IMR-90 (cell line): Measurements from ENCODE around the gene SH3BP4. TPM values are rescaled to one million over a fixed set of nuclear protein-coding genes. Genes with fewer than 3 reads are reported as not detected.

ENCODE experiments used
- ATAC-seq: fragments of 200-7000 bp; cut with Tn5 transposase; 2 replicates; pipeline ENCODE4 v1.9.1; 2020; ENCODE audit warnings: low read depth, mild to moderate bottlenecking, moderate library complexity
- BruUV-seq: library from RNA; stranded (reverse); fragments of 400-500 nt; replicated peaks from 2 replicates; lab custom pipeline; 2021; lab: Mats Ljungman, UMichigan
- CTCF ChIA-PET: fragments of 300-600 bp; formaldehyde crosslinking; extraction: SDS; loops from one replicate; lab custom pipeline; 2021; ENCODE audit warnings: antibody characterized with exemption; lab: Yijun Ruan, JAX
- POLR2A ChIA-PET: fragments of 300-600 bp; sonication (Branson Sonifier 250); formaldehyde crosslinking; loops from one replicate; lab custom pipeline; 2022; ENCODE audit warnings: antibody characterized with exemption; ENCODE audit not compliant: unreplicated experiment; lab: Charles Lee
- DNase-seq: peaks from one replicate; pipeline ENCODE4 v3.0.0; 2013
- H2AFZ ChIP-seq: replicated peaks from 2 replicates; pipeline ENCODE3; 2013; ENCODE audit warnings: low read length, mild to moderate bottlenecking; ENCODE audit not compliant: poor library complexity
- H2AK5ac ChIP-seq: 2 replicates; pipeline ENCODE4 v1.6.1; 2013; ENCODE audit warnings: low read depth, low read length, inconsistent platforms
- H2AK9ac ChIP-seq: replicated peaks from 2 replicates; pipeline ENCODE3; 2013; ENCODE audit warnings: mild to moderate bottlenecking, low read depth, low read length, moderate library complexity; ENCODE audit not compliant: poor library complexity
- H2BK120ac ChIP-seq: 2 replicates; pipeline ENCODE4 v1.6.1; 2013; ENCODE audit warnings: low read depth, low read length, inconsistent platforms
- H2BK15ac ChIP-seq: 3 replicates; pipeline ENCODE4 v1.6.1; 2013; ENCODE audit warnings: low read depth, low read length, inconsistent platforms
- H2BK20ac ChIP-seq: 2 replicates; pipeline ENCODE4 v1.6.1; 2013; ENCODE audit warnings: low read depth, mild to moderate bottlenecking, inconsistent platforms, low read length, moderate library complexity
- H2BK5ac ChIP-seq: 2 replicates; pipeline ENCODE4 v1.6.1; 2013; ENCODE audit warnings: mild to moderate bottlenecking, low read depth, low read length, inconsistent platforms; ENCODE audit not compliant: poor library complexity, severe bottlenecking
- H3K14ac ChIP-seq: replicated peaks from 2 replicates; pipeline ENCODE4 v1.6.1; 2013; ENCODE audit warnings: low read depth, low read length, inconsistent platforms
- H3K18ac ChIP-seq: 2 replicates; pipeline ENCODE4 v1.6.1; 2013; ENCODE audit warnings: low read depth, low read length, control low read depth
- H3K23ac ChIP-seq: 2 replicates; pipeline ENCODE4 v1.6.1; 2013; ENCODE audit warnings: low read depth, low read length, inconsistent platforms
- H3K27ac ChIP-seq: 2 replicates; pipeline ENCODE4 v1.5.1; 2013; ENCODE audit warnings: mild to moderate bottlenecking, control low read depth, low read length; ENCODE audit not compliant: insufficient read depth
- H3K27me3 ChIP-seq: 2 replicates; pipeline ENCODE4 v1.6.1; 2013; ENCODE audit warnings: low read length; ENCODE audit not compliant: control insufficient read depth, insufficient read depth
- H3K36me3 ChIP-seq: 2 replicates; pipeline ENCODE4 v1.6.1; 2013; ENCODE audit warnings: low read length, mixed read lengths; ENCODE audit not compliant: control insufficient read depth, insufficient read depth
- H3K4ac ChIP-seq: 2 replicates; pipeline ENCODE4 v1.6.1; 2013; ENCODE audit warnings: low read depth, low read length, inconsistent platforms
- H3K4me1 ChIP-seq: 2 replicates; pipeline ENCODE4 v1.6.1; 2013; ENCODE audit warnings: low read length, mixed read lengths; ENCODE audit not compliant: control insufficient read depth, insufficient read depth
- H3K4me2 ChIP-seq: 2 replicates; pipeline ENCODE4 v1.6.1; 2013; ENCODE audit warnings: low read depth, mild to moderate bottlenecking, control low read depth, low read length, moderate library complexity
- H3K4me3 ChIP-seq: 2 replicates; pipeline ENCODE4 v1.5.1; 2013; ENCODE audit warnings: low read depth, mild to moderate bottlenecking, control low read depth, low read length, moderate library complexity; ENCODE audit not compliant: insufficient read depth
- H3K56ac ChIP-seq: 2 replicates; pipeline ENCODE4 v1.6.1; 2013; ENCODE audit warnings: low read length, inconsistent platforms; ENCODE audit not compliant: insufficient read depth; ENCODE audit errors: extremely low read depth
- H3K79me1 ChIP-seq, 2 experiments: 2 replicates each; pipeline ENCODE4 v1.6.1; 2013; ENCODE audit warnings: low read length in 2 of 2, inconsistent platforms in 1 of 2, low read depth in 1 of 2
- H3K9ac ChIP-seq: 2 replicates; pipeline ENCODE4 v1.6.1; 2013; ENCODE audit warnings: low read depth, low read length, control low read depth
- H3K9me1 ChIP-seq: 2 replicates; pipeline ENCODE4 v1.6.1; 2013; ENCODE audit warnings: low read length, inconsistent platforms; ENCODE audit not compliant: insufficient read depth
- H3K9me3 ChIP-seq: 2 replicates; pipeline ENCODE4 v1.6.1; 2013; ENCODE audit warnings: low read length; ENCODE audit not compliant: control insufficient read depth, insufficient read depth
- H4K20me1 ChIP-seq: 2 replicates; pipeline ENCODE4 v1.6.1; 2013; ENCODE audit warnings: low read length, inconsistent platforms; ENCODE audit not compliant: insufficient read depth
- H4K5ac ChIP-seq: 2 replicates; pipeline ENCODE4 v1.6.1; 2013; ENCODE audit warnings: mild to moderate bottlenecking, low read depth, low read length, control low read depth
- H4K8ac ChIP-seq, 2 experiments: 2 replicates each; pipeline ENCODE4 v1.6.1; 2013; ENCODE audit warnings: low read depth in 2 of 2, low read length in 2 of 2, control low read depth in 1 of 2, inconsistent platforms in 1 of 2
- H4K91ac ChIP-seq: 2 replicates; pipeline ENCODE4 v1.6.1; 2013; ENCODE audit warnings: low read depth, low read length, inconsistent platforms; ENCODE audit not compliant: insufficient read depth
- MAFK ChIP-seq: IDR thresholded peaks from 2 replicates; pipeline ENCODE4 v1.6.1; 2012; ENCODE audit warnings: low read depth, low read length, improper control_type of control experiment
- POLR2A ChIP-seq: IDR thresholded peaks from 2 replicates; pipeline ENCODE4 v1.6.1; 2012; ENCODE audit warnings: mild to moderate bottlenecking, low read depth, low read length
- WGBS, 2 experiments: methylation state at CpG; one replicate each; pipeline versions ENCODE4 v1.1.5 to v1.1.7; 2013; ENCODE audit warnings: missing lambda C conversion rate in 2 of 2; ENCODE audit not compliant: insufficient read length in 1 of 2; ENCODE audit errors: extremely low coverage in 2 of 2; 5-methylcytosine and 5-hydroxymethylcytosine counted together
- dilution Hi-C: fragments of 300-500 bp; cut with HindIII; formaldehyde crosslinking; loops from one replicate; pipeline ENCODE4 v1.14.3; 2018; ENCODE audit warnings: low sequenced_read_pairs; ENCODE audit not compliant: unreplicated experiment
- in situ Hi-C: fragments of 300-500 bp; cut with MboI; formaldehyde crosslinking; loops from 3 replicates; pipeline ENCODE4 v1.14.3; 2019; ENCODE audit warnings: low sequenced_read_pairs, inconsistent platforms, mixed read lengths
- intact Hi-C: fragments of 100-400 bp; cut with micrococcal nuclease; formaldehyde crosslinking; loops from 2 replicates; pipeline ENCODE4 v1.10.0; 2022
- polyA plus RNA-seq, 3 experiments: library from polyadenylated mRNA; depleted of rRNA; stranded (reverse); fragments of >200 nt; gene quantifications; 2 replicates each; pipeline ENCODE4 v1.2.3, GENCODE V29; 2012; ENCODE audit warnings: low replicate concordance in 1 of 3
- total RNA-seq: library from RNA; depleted of rRNA; stranded (reverse); fragments of >200 nt; gene quantifications from 2 replicates; pipeline ENCODE4 v1.2.3, GENCODE V29; 2012
- TF ChIP-seq, protein P1 (sequence below): fragments of 150-350 bp; IDR thresholded peaks from 2 replicates; pipeline ENCODE4 v1.6.1; 2016; ENCODE audit warnings: low read depth, mild to moderate bottlenecking, low read length, moderate library complexity, borderline replicate concordance

The SH3BP4 gene
- total and polyA plus RNA-seq, 2 of the 4 experiments (the other 2 are of a cell fraction): 104 to 122 TPM

DNA sequence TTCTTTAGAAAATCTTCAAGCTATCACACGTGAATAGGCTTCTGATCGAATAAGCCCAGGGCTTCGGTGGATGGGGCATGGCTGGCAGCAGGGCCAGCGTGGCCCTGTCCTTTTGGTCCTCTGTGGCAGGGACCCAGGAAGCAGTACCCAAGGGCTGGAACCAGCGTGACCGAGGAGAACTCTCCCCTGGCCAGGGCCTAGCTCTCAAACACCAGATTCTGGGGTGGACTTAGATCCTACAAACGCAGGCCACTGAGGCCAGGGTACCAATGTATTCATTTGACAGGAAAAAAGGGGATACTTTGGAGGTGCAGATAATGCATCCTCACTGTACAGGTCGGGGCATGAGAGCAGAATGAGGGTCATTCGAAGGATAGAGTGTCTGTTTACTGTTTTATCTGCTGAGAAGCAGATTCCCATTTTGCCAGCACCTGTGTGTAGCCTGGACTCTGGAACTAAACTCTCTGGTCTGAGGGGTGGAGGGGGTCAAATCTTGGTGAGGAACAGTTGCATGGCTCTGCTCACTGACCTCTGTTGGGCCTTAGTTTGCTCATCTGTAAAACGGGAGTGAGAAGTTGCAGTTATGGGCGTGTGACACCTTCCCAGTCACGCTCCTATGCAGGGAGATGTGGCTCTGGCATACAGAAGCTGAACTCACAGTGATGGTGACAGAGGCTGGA lies 51.4 kb downstream of the SH3BP4 start:
- H3K9me3 ChIP-seq: no peaks in the 10 kb centered on the region
- 87% methylated on average over 4 of the region's 12 CpGs; no CpG with 5 or more reads in 1 of the 2 experiments for WGBS, 2 experiments
- H4K91ac ChIP-seq: peak overlapping the region; percentile 33; the same call in 1 of the 2 replicates
- H3K18ac ChIP-seq: no peak overlapping the region
- ATAC-seq (no peak), DNase-seq (no peak)
- H2AK5ac ChIP-seq: peak overlapping the region; percentile 53; the same call in 1 of the 2 replicates
- H3K9me1 ChIP-seq: peaks cover 73% of the 10 kb centered on the region
- no peak overlapping the region for H3K9ac ChIP-seq
- in situ Hi-C loops: no loop called here
- H2AK9ac ChIP-seq: peak overlapping the region; percentile 81
- H4K8ac ChIP-seq: peak overlapping the region in 1 of 2 experiments; percentile 38; a peak in 2 of 4 replicates
- no peak overlapping the region for H2AFZ ChIP-seq
- peaks cover 53% of the 10 kb centered on the region for H3K36me3 ChIP-seq
- H3K14ac ChIP-seq: peak overlapping the region; percentile 63
- no peak overlapping the region for H2BK20ac ChIP-seq
- 0 out of 2 replicates have a peak overlapping the region, but pooled peaks have one; percentile 8 for H2BK120ac ChIP-seq
- no peaks in the 10 kb centered on the region for H3K27me3 ChIP-seq
- dilution Hi-C loops: no loop called here
- H3K23ac ChIP-seq: peak overlapping the region; percentile 72; the same call in 1 of the 2 replicates
- peaks cover 94% of the 10 kb centered on the region for H4K20me1 ChIP-seq
- no peak overlapping the region for H4K5ac ChIP-seq
- no peak overlapping the region for H3K4me3 ChIP-seq
- no TSS peak for BruUV-seq
- ChIA-PET CTCF (no interaction called here), POLR2A (no interaction called here)
- H3K79me1 ChIP-seq: peaks cover 0 to 83% of the 10 kb centered on the region in 2 experiments; a peak in 3 of 4 replicates
- H3K27ac ChIP-seq: peak overlapping the region; percentile 22; the same call in 1 of the 2 replicates
- no peak overlapping the region for H3K4me2 ChIP-seq
- no peak overlapping the region for H3K56ac ChIP-seq
- H2BK15ac ChIP-seq: no peak overlapping the region
- TF ChIP-seq MAFK (no peak), POLR2A (no peak)
- TF ChIP-seq, protein P1, sequence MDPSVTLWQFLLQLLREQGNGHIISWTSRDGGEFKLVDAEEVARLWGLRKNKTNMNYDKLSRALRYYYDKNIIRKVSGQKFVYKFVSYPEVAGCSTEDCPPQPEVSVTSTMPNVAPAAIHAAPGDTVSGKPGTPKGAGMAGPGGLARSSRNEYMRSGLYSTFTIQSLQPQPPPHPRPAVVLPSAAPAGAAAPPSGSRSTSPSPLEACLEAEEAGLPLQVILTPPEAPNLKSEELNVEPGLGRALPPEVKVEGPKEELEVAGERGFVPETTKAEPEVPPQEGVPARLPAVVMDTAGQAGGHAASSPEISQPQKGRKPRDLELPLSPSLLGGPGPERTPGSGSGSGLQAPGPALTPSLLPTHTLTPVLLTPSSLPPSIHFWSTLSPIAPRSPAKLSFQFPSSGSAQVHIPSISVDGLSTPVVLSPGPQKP: no peak
- H3K4ac ChIP-seq: peak overlapping the region; percentile 31
- peaks cover 62% of the 10 kb centered on the region for H3K4me1 ChIP-seq
- intact Hi-C loops: no loop called here
- peak overlapping the region; percentile 38 for H2BK5ac ChIP-seq
